ENCODE data around the gene SPRED3.

DNA sequence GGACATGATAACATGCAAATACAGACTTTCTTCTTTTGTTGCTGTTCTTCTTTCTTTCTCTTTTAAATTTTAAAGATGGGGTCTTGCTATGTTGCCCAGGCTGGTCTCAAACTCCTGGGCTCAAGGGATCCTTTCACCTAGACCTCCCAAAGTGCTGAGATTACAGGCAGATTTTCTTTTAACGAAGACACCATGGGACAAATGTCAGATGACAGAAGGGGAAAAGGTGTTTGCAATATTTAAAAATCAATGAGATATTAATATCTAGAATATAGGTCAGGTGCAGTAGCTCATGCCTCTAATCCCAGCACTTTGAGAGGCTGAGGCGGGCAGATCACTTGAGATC is 41.3 kb downstream of the SPRED3 start:
- TF ChIP-seq, protein P1, sequence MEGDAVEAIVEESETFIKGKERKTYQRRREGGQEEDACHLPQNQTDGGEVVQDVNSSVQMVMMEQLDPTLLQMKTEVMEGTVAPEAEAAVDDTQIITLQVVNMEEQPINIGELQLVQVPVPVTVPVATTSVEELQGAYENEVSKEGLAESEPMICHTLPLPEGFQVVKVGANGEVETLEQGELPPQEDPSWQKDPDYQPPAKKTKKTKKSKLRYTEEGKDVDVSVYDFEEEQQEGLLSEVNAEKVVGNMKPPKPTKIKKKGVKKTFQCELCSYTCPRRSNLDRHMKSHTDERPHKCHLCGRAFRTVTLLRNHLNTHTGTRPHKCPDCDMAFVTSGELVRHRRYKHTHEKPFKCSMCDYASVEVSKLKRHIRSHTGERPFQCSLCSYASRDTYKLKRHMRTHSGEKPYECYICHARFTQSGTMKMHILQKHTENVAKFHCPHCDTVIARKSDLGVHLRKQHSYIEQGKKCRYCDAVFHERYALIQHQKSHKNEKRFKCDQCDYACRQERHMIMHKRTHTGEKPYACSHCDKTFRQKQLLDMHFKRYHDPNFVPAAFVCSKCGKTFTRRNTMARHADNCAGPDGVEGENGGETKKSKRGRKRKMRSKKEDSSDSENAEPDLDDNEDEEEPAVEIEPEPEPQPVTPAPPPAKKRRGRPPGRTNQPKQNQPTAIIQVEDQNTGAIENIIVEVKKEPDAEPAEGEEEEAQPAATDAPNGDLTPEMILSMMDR (IDR thresholded peaks at IDR 0.05): no peak
- no peak for TF ChIP-seq POLR2A (IDR thresholded peaks at IDR 0.05; ENCODE audit: low read depth)
- TF ChIP-seq EP300 (IDR thresholded peaks at IDR 0.05): no peak

Data from esophagus muscularis mucosa (tissue), 4 donors.